Small intestine (tissue), 7 donors: ENCODE data around the gene PPP2R5A. TPM values are rescaled to one million over a fixed set of nuclear protein-coding genes. Genes with fewer than 3 reads are reported as not detected.
"Not testable (repeated sequence)": the region's sequence is repeated elsewhere in the genome, so short reads cannot be mapped to it uniquely, and the experiment has no call there.

Experiments used
- DNase-seq, 2 donors: peaks; one replicate each; pipeline versions ENCODE4 v3.0.0 to v3.0.0-alpha.2; 2013
- FAIRE-seq: peaks from 2 replicates; lab custom pipeline; 2012; peaks lifted over from hg19 to GRCh38; lab: Jason Lieb, UNC
- H3K27ac ChIP-seq, 3 donors: one replicate each; pipeline ENCODE4 v1.5.1; 2013; ENCODE audit warnings: low read length in 2 of 3, mild to moderate bottlenecking in 2 of 3, control low read depth in 1 of 3, inconsistent platforms in 1 of 3, low read depth in 1 of 3, moderate library complexity in 1 of 3
- H3K27me3 ChIP-seq, 3 donors: one replicate each; pipeline ENCODE4 v1.6.1; 2013; ENCODE audit warnings: low read length in 3 of 3, inconsistent platforms in 1 of 3; ENCODE audit not compliant: control insufficient read depth in 3 of 3, insufficient read depth in 3 of 3
- H3K36me3 ChIP-seq, 3 donors: one replicate each; pipeline ENCODE4 v1.6.1; 2013; ENCODE audit warnings: low read length in 3 of 3, inconsistent platforms in 1 of 3, low read depth in 1 of 3, mild to moderate bottlenecking in 1 of 3, moderate library complexity in 1 of 3; ENCODE audit not compliant: control insufficient read depth in 3 of 3, insufficient read depth in 2 of 3
- H3K4me1 ChIP-seq, 3 donors: one replicate each; pipeline ENCODE4 v1.6.1; 2013; ENCODE audit warnings: low read length in 2 of 3, inconsistent platforms in 1 of 3, low read depth in 1 of 3, mild to moderate bottlenecking in 1 of 3, moderate library complexity in 1 of 3; ENCODE audit not compliant: control insufficient read depth in 3 of 3, insufficient read depth in 2 of 3
- H3K4me3 ChIP-seq, 3 donors: one replicate each; pipeline ENCODE4 v1.5.1; 2013; ENCODE audit warnings: low read length in 3 of 3, control low read depth in 1 of 3, inconsistent platforms in 1 of 3, low read depth in 1 of 3, mild to moderate bottlenecking in 1 of 3, moderate library complexity in 1 of 3
- H3K9me3 ChIP-seq, 2 donors: one replicate each; pipeline ENCODE4 v1.6.1; 2013; ENCODE audit warnings: low read depth in 1 of 2, low read length in 1 of 2; ENCODE audit not compliant: control insufficient read depth in 2 of 2, insufficient read depth in 1 of 2
- WGBS, 3 donors: extraction: QIAGEN DNeasy Blood & Tissue Kit; methylation state at CpG; one replicate each; pipeline ENCODE4 v1.1.7; 2013; 5-methylcytosine and 5-hydroxymethylcytosine counted together
- polyA plus RNA-seq, 4 donors: library from polyadenylated mRNA; stranded (reverse) in 3 of 4; unstranded in 1 of 4; fragments of 200-250 nt in 3 of 4; fragments of 120-200 nt in 1 of 4; gene quantifications; one replicate each; pipeline versions ENCODE4 v1.2.1 to v1.2.3, GENCODE V29; 2013
- donor health status: healthy with polysubstance abuse.
- donor health status: control.
- donor health status: control.
- donor health status: Bipolar disorder and iron deficiency.
- donor health status: healthy.

PPP2R5A gene
- polyA plus RNA-seq, 4 donors = 33.0 to 45.4 (median 40.6) TPM

GRCh38 chr1:212287995-212288394, 2.8 kb downstream of the PPP2R5A start:
- not testable (repeated sequence) for H3K36me3 ChIP-seq, H3K27ac ChIP-seq, DNase-seq, H3K27me3 ChIP-seq, H3K9me3 ChIP-seq, FAIRE-seq
- 68 to 80% (median 77%) methylated on average over 9 of the region's 9 CpGs for WGBS, 3 donors
- H3K4me1 ChIP-seq = peaks cover 7 to 22% (median 10%) of the 10 kb centered on the region in 3 donors
- H3K4me3 ChIP-seq = peak overlapping the region in 2 of 3 donors; percentile 5 to 21

- peak overlapping the region in 1 of 3 donors; percentile 26 for H3K27ac ChIP-seq
- FAIRE-seq (peak; percentile 5), DNase-seq (peak; percentile 45 to 57)
- H3K4me1 ChIP-seq = peaks cover 7 to 22% (median 10%) of the 10 kb centered on the region in 3 donors
- no peaks in the 10 kb centered on the region for H3K36me3 ChIP-seq
- peak overlapping the region in 1 of 3 donors; percentile 3 for H3K4me3 ChIP-seq
- no peaks in the 10 kb centered on the region for H3K27me3 ChIP-seq
- H3K9me3 ChIP-seq = no peaks in the 10 kb centered on the region
These were observed 3.4 kb downstream of the PPP2R5A start for GRCh38 chr1:212288615-212289014.

- FAIRE-seq (peak; percentile 5), DNase-seq (no peak)
- Histone ChIP-seq H3K27me3 (no peaks in the 10 kb centered on the region), H3K4me1 (peaks cover 7 to 22% (median 10%) of the 10 kb centered on the region in 3 donors), H3K36me3 (no peaks in the 10 kb centered on the region), H3K4me3 (no peak overlapping the region), H3K9me3 (no peaks in the 10 kb centered on the region), H3K27ac (peak overlapping the region in 1 of 3 donors; percentile 11)
- WGBS, 3 donors = 46 to 52% (median 47%) methylated on average over 4 of the region's 4 CpGs
These were observed 4.3 kb downstream of the PPP2R5A start for GRCh38 chr1:212289262-212290077.

GRCh38 chr1:212290608-212291007, 5.4 kb downstream of the PPP2R5A start:
- H3K9me3 ChIP-seq = no peaks in the 10 kb centered on the region
- FAIRE-seq (no peak), DNase-seq (no peak)
- no peaks in the 10 kb centered on the region for H3K27me3 ChIP-seq
- H3K4me1 ChIP-seq = peaks cover 7 to 25% (median 10%) of the 10 kb centered on the region in 3 donors
- no peak overlapping the region for H3K4me3 ChIP-seq
- H3K36me3 ChIP-seq = no peaks in the 10 kb centered on the region
- H3K27ac ChIP-seq = no peak overlapping the region

- 22 to 40% (median 28%) methylated on average over 6 of the region's 6 CpGs for WGBS, 3 donors
- FAIRE-seq = no peak
- no peaks in the 10 kb centered on the region for H3K9me3 ChIP-seq
- H3K27me3 ChIP-seq = no peaks in the 10 kb centered on the region
- peak; percentile 66 to 78 for DNase-seq
- peaks cover 7 to 25% (median 10%) of the 10 kb centered on the region in 3 donors for H3K4me1 ChIP-seq
- no peaks in the 10 kb centered on the region for H3K36me3 ChIP-seq
- no peak overlapping the region for H3K4me3 ChIP-seq
- H3K27ac ChIP-seq = no peak overlapping the region
These were observed 6.4 kb downstream of the PPP2R5A start for GRCh38 chr1:212291505-212292134.

GRCh38 chr1:212292250-212293105, 7.3 kb downstream of the PPP2R5A start:
- 53 to 60% (median 57%) methylated on average over 4 of the region's 4 CpGs for WGBS, 3 donors
- no peak for DNase-seq
- no peaks in the 10 kb centered on the region for H3K27me3 ChIP-seq
- no peak overlapping the region for H3K27ac ChIP-seq
- no peak for FAIRE-seq
- H3K9me3 ChIP-seq = no peaks in the 10 kb centered on the region
- H3K4me3 ChIP-seq = no peak overlapping the region
- no peaks in the 10 kb centered on the region for H3K36me3 ChIP-seq
- peaks cover 7 to 24% (median 10%) of the 10 kb centered on the region in 3 donors for H3K4me1 ChIP-seq

GRCh38 chr1:212293579-212293978, 8.4 kb downstream of the PPP2R5A start:
- no peak overlapping the region for H3K27ac ChIP-seq

GRCh38 chr1:212294983-212295382, 9.8 kb downstream of the PPP2R5A start:
- Histone ChIP-seq H3K4me1 (peaks cover 3 to 14% (median 7%) of the 10 kb centered on the region in 3 donors), H3K9me3 (no peaks in the 10 kb centered on the region), H3K27ac (no peak overlapping the region), H3K27me3 (no peaks in the 10 kb centered on the region), H3K4me3 (no peak overlapping the region), H3K36me3 (no peaks in the 10 kb centered on the region)
- FAIRE-seq (no peak), DNase-seq (no peak)
- WGBS, 3 donors = 90 to 93% (median 92%) methylated on average over 3 of the region's 3 CpGs

More at GRCh38 chr1:212293579-212293978, 8.4 kb downstream of the PPP2R5A start:
- Histone ChIP-seq H3K27me3 (no peaks in the 10 kb centered on the region), H3K36me3 (no peaks in the 10 kb centered on the region), H3K9me3 (no peaks in the 10 kb centered on the region), H3K4me3 (no peak overlapping the region), H3K4me1 (peaks cover 7 to 18% (median 7%) of the 10 kb centered on the region in 3 donors)
- 50 to 55% (median 52%) methylated on average over 1 of the region's 1 CpG for WGBS, 3 donors
- no peak for FAIRE-seq
- peak in 1 of 2 donors; percentile 40 for DNase-seq
